Subcutaneous abdominal adipose tissue (tissue), 5 donors: ENCODE measurements around the gene HS6ST3.

ENCODE experiments used
- H3K27ac ChIP-seq: one replicate; pipeline ENCODE4 v1.7.0; 2013; ENCODE audit warnings: low read depth, mild to moderate bottlenecking, inconsistent platforms, low read length, moderate library complexity
- H3K27me3 ChIP-seq, 5 donors: one replicate each; pipeline ENCODE4 v1.7.0; 2013; ENCODE audit warnings: low read length in 5 of 5, inconsistent platforms in 1 of 5; ENCODE audit not compliant: control insufficient read depth in 5 of 5, insufficient read depth in 4 of 5
- H3K36me3 ChIP-seq, 5 donors: one replicate each; pipeline ENCODE4 v1.7.0; 2013; ENCODE audit warnings: low read length in 5 of 5; ENCODE audit not compliant: control insufficient read depth in 5 of 5, insufficient read depth in 5 of 5
- H3K4me1 ChIP-seq, 5 donors: one replicate each; pipeline ENCODE4 v1.7.0; 2013; ENCODE audit warnings: low read length in 5 of 5, mild to moderate bottlenecking in 3 of 5, moderate library complexity in 1 of 5; ENCODE audit not compliant: control insufficient read depth in 5 of 5, insufficient read depth in 5 of 5
- H3K4me3 ChIP-seq, 5 donors: one replicate each; pipeline ENCODE4 v1.7.0; 2013; ENCODE audit warnings: low read length in 5 of 5, low read depth in 1 of 5
- H3K9ac ChIP-seq, 5 donors: one replicate each; pipeline ENCODE4 v1.7.0; 2013; ENCODE audit warnings: low read length in 5 of 5, mild to moderate bottlenecking in 4 of 5, moderate library complexity in 3 of 5
- H3K9me3 ChIP-seq, 5 donors: one replicate each; pipeline ENCODE4 v1.7.0; 2013; ENCODE audit warnings: low read length in 5 of 5; ENCODE audit not compliant: control insufficient read depth in 5 of 5
- donor health status: healthy.
- donor health status: healthy.
- donor health status: healthy.
- donor health status: healthy.
- donor health status: healthy.

The HS6ST3 gene

GRCh38 chr13:96581741-96582140 lies 491.8 kb downstream of the HS6ST3 start:
- H3K36me3 ChIP-seq: no peaks in the 10 kb centered on the region
- no peak overlapping the region for H3K4me3 ChIP-seq
- H3K27me3 ChIP-seq: no peaks in the 10 kb centered on the region
- H3K9ac ChIP-seq: no peak overlapping the region
- no peaks in the 10 kb centered on the region for H3K4me1 ChIP-seq
- H3K27ac ChIP-seq: no peak overlapping the region
- H3K9me3 ChIP-seq: no peaks in the 10 kb centered on the region

GRCh38 chr13:96615252-96615651 lies 525.3 kb downstream of the HS6ST3 start:
- H3K4me3 ChIP-seq: no peak overlapping the region
- H3K36me3 ChIP-seq: no peaks in the 10 kb centered on the region
- H3K27me3 ChIP-seq: no peaks in the 10 kb centered on the region
- no peak overlapping the region for H3K27ac ChIP-seq
- peaks cover 0 to 3% (median 0%) of the 10 kb centered on the region in 5 donors for H3K9me3 ChIP-seq
- H3K4me1 ChIP-seq: no peaks in the 10 kb centered on the region
- no peak overlapping the region for H3K9ac ChIP-seq

GRCh38 chr13:96617528-96617927 lies 527.6 kb downstream of the HS6ST3 start:
- no peaks in the 10 kb centered on the region for H3K36me3 ChIP-seq
- no peak overlapping the region for H3K9ac ChIP-seq
- peaks cover 0 to 3% (median 0%) of the 10 kb centered on the region in 5 donors for H3K9me3 ChIP-seq
- H3K27me3 ChIP-seq: no peaks in the 10 kb centered on the region
- no peak overlapping the region for H3K4me3 ChIP-seq
- H3K4me1 ChIP-seq: no peaks in the 10 kb centered on the region
- no peak overlapping the region for H3K27ac ChIP-seq

- Histone ChIP-seq H3K4me3 (no peak overlapping the region), H3K9ac (no peak overlapping the region), H3K9me3 (no peaks in the 10 kb centered on the region), H3K4me1 (no peaks in the 10 kb centered on the region), H3K27me3 (no peaks in the 10 kb centered on the region), H3K36me3 (no peaks in the 10 kb centered on the region), H3K27ac (no peak overlapping the region)
Observed at GRCh38 chr13:96621634-96622183, 531.8 kb downstream of the HS6ST3 start.

GRCh38 chr13:96629331-96629730 lies 539.4 kb downstream of the HS6ST3 start:
- Histone ChIP-seq H3K4me1 (no peaks in the 10 kb centered on the region), H3K9ac (no peak overlapping the region), H3K9me3 (peaks cover 0 to 3% (median 0%) of the 10 kb centered on the region in 5 donors), H3K27me3 (no peaks in the 10 kb centered on the region), H3K4me3 (no peak overlapping the region), H3K27ac (no peak overlapping the region), H3K36me3 (no peaks in the 10 kb centered on the region)

- Histone ChIP-seq H3K36me3 (no peaks in the 10 kb centered on the region), H3K4me3 (no peak overlapping the region), H3K9ac (no peak overlapping the region), H3K27me3 (no peaks in the 10 kb centered on the region), H3K4me1 (no peaks in the 10 kb centered on the region), H3K9me3 (peaks cover 0 to 3% (median 0%) of the 10 kb centered on the region in 5 donors), H3K27ac (no peak overlapping the region)
Observed at GRCh38 chr13:96632536-96633320, 542.8 kb downstream of the HS6ST3 start.

- H3K27ac ChIP-seq: no peak overlapping the region
- no peaks in the 10 kb centered on the region for H3K27me3 ChIP-seq
- H3K9ac ChIP-seq: no peak overlapping the region
- H3K4me3 ChIP-seq: no peak overlapping the region
- no peaks in the 10 kb centered on the region for H3K4me1 ChIP-seq
- no peaks in the 10 kb centered on the region for H3K36me3 ChIP-seq
- H3K9me3 ChIP-seq: peaks cover 0 to 5% (median 2%) of the 10 kb centered on the region in 5 donors
Observed at GRCh38 chr13:96636001-96636709, 546.2 kb downstream of the HS6ST3 start.

GRCh38 chr13:96637039-96637438 lies 547.1 kb downstream of the HS6ST3 start:
- Histone ChIP-seq H3K36me3 (no peaks in the 10 kb centered on the region), H3K4me3 (no peak overlapping the region), H3K4me1 (no peaks in the 10 kb centered on the region), H3K27ac (no peak overlapping the region), H3K9ac (no peak overlapping the region), H3K27me3 (no peaks in the 10 kb centered on the region), H3K9me3 (peaks cover 0 to 5% (median 2%) of the 10 kb centered on the region in 5 donors)

- Histone ChIP-seq H3K36me3 (no peaks in the 10 kb centered on the region), H3K27me3 (no peaks in the 10 kb centered on the region), H3K27ac (no peak overlapping the region), H3K9me3 (peaks cover 4 to 20% (median 9%) of the 10 kb centered on the region in 5 donors), H3K9ac (no peak overlapping the region), H3K4me3 (no peak overlapping the region), H3K4me1 (no peaks in the 10 kb centered on the region)
Observed at GRCh38 chr13:96646101-96646500, 556.2 kb downstream of the HS6ST3 start.
